Activated gamma-delta T cell treated with anti-CD3 and anti-CD28 coated beads, Interleukin-2, amount 50 U/mL, for 16 hours (primary cell): ENCODE results near the gene COG3.

ENCODE experiments used
- DNase-seq: peaks from one replicate; pipeline ENCODE4 v3.0.0-alpha.2; 2020; ENCODE audit warnings: low read depth

Gene COG3

GRCh38 chr13:45447050-45447661 is 17.6 kb upstream of the COG3 start:
- DNase-seq: no peak

GRCh38 chr13:45448965-45449559 is 15.7 kb upstream of the COG3 start:
- DNase-seq: no peak

GRCh38 chr13:45451282-45451681 is 13.5 kb upstream of the COG3 start:
- no peak for DNase-seq

GRCh38 chr13:45454204-45454603 is 10.5 kb upstream of the COG3 start:
- DNase-seq: no peak

- no peak for DNase-seq
These were observed 8.4 kb upstream of the COG3 start for GRCh38 chr13:45456196-45456972.

- no peak for DNase-seq
These were observed 525 bp upstream of the COG3 start for GRCh38 chr13:45464141-45464686.

GRCh38 chr13:45466359-45466758 is 1.6 kb downstream of the COG3 start:
- no peak for DNase-seq

GRCh38 chr13:45468635-45469034 is 3.9 kb downstream of the COG3 start:
- no peak for DNase-seq

GRCh38 chr13:45472171-45472705 is 7.5 kb downstream of the COG3 start:
- no peak for DNase-seq

- DNase-seq: no peak
These were observed 8.9 kb downstream of the COG3 start for GRCh38 chr13:45473627-45474026.

GRCh38 chr13:45474584-45475454 is 10.1 kb downstream of the COG3 start:
- DNase-seq: no peak

- no peak for DNase-seq
These were observed 14.9 kb downstream of the COG3 start for GRCh38 chr13:45479661-45480060.

- DNase-seq: no peak
These were observed 16.9 kb downstream of the COG3 start for GRCh38 chr13:45481688-45482087.

- DNase-seq: no peak
These were observed 17.9 kb downstream of the COG3 start for GRCh38 chr13:45482571-45483173.

- DNase-seq: no peak
These were observed 22.9 kb downstream of the COG3 start for GRCh38 chr13:45487604-45488003.

GRCh38 chr13:45490068-45490467 is 25.3 kb downstream of the COG3 start:
- no peak for DNase-seq

- DNase-seq: no peak
These were observed 27.8 kb downstream of the COG3 start for GRCh38 chr13:45492538-45492937.

- no peak for DNase-seq
These were observed 32.2 kb downstream of the COG3 start for GRCh38 chr13:45496942-45497341.

- DNase-seq: no peak
These were observed 35.9 kb downstream of the COG3 start for GRCh38 chr13:45500492-45501174.

GRCh38 chr13:45501175-45501526 is 36.4 kb downstream of the COG3 start:
- no peak for DNase-seq

GRCh38 chr13:45503658-45504057 is 38.9 kb downstream of the COG3 start:
- DNase-seq: no peak
